ENCODE results near the gene STX18.
A peak's percentile ranks its signal among the peaks of the same experiment; 100 is the strongest.
"Not testable (repeated sequence)": the region's sequence is repeated elsewhere in the genome, so short reads cannot be mapped to it uniquely, and the experiment has no call there.

Gene STX18

DNA sequence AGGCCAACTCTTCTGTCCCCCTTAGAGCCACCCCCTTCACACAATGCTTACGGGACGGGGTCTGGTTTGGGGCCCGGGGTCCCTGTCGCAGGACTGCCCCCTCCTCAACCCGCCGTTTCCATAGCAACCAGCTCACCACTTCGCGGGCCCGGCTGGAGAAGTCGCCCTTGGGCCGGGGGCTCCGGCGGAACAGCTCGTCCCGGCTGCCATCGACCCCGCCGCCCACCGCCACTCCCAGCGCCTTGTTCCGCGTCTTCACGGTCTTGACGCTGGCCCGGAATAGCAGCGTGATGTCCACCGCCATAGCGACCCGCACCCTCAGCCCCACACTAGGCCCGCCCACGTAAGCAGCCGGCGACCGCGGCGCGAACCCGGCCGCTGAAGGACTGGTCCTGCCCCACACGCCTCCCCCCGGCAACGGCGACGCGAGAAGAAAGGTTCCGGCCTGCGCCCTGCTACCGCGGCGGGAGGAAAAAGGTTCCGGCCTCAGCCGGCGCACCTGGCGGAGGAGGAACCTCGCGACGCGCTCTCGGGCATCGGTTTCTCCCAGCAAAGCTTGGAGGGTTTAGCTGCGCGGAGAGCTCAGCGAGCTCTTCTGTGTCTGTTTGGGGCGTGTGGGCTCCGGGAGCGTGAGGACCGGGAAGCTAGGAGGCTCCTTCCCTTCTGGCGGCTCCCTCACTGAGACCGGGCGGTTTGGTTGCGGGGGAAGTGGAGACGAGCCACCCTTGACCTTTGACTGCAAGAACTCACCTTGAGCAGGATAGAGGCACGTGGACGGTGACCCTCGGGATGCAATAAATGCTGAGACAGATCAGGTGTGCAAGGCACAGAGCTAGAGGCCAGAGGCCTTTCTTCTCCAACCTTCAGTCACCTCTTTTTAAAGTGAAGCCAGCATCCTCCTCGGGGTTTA, at the start of gene STX18:
STX18 (minus strand) TSS at position 388 of the 910 bp plus-strand sequence; CDS start at position 304, 84 bp downstream.
- DNase-seq: peak; percentile 86

- DNase-seq: no peak
Measured at GRCh38 chr4:4591071-4591470, 49.2 kb upstream of the STX18 start.

DNA sequence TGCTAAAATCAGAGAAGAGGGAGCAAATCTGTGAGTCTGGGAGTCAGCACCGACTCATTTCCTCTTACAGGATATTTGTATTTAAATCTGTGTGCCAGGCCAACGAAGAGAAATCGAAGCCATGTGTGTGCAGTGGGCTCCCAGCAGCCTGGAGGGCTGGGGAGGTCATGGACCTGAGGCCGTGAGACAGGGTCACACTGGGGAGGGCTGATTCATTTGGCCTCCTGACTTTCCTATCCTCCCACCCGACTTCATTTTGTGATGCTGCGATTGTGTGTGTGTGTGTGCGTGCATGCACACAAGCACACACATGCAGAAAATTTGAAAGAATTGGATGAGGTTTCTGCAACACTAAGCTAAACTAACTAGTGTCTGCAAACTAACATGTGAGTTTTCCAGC, 48.7 kb upstream of the STX18 start:
- no peak for DNase-seq

- no peak for DNase-seq
Measured at GRCh38 chr4:4585012-4585670, 43.3 kb upstream of the STX18 start.

- no peak for DNase-seq
Measured at GRCh38 chr4:4583606-4584005, 41.8 kb upstream of the STX18 start.

DNA sequence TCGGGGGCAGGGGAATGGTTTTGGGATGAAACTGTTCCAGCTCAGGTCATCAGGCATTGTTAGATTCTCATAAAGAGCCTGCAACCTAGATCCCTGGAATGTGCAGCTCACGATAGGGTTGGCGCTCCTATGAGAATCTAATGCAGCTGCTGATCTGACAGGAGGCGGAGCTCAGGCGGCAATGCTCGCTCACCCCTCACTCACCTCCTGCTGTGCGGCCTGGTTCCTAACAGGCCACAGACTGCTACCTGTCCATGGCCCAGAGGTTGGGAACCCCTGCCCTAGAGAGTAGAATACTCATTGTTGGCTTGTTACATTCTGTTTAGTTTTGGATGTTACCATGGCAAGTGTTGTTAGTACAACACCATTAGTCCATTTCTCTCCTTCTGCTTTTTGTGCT, 40.8 kb upstream of the STX18 start:
- DNase-seq: no peak

DNA sequence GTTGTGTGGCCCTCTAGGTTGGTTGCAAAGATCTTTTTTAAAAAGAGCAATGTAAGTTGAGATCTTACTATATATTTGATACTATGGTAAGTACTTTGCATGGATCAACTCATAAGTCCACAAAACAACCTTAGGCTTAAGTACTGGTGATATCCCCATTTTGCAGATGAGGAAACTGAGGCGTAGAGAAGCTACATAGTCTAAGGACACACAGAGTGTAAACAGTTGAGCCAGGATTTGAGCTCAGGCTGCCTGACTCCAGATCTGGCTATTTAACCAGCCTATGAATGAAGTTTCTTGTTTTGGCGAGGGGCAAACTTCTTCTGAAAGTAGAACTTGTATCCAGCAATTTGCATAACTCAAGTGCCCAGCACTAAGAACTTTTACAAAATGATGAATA, 38.6 kb upstream of the STX18 start:
- no peak for DNase-seq

DNA sequence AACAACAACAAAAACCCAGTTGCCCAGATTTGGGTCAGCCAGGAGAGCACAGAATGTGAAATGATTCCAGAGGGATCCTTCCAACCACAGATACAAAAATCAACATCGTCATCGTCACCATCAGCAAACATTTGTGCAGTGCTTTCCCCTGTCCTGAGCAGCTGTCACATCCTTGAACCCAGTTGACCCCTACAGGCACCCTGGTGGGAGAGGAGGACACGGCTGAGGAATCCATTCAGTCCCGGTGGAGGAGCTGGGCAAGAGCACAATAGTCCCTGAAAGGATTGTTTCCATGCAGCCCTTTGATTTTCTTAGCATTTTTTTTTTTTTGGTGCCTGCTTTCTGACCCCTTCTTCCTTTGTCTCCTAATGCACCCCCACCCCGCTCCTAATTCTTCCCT, 37.1 kb upstream of the STX18 start:
- no peak for DNase-seq

DNA sequence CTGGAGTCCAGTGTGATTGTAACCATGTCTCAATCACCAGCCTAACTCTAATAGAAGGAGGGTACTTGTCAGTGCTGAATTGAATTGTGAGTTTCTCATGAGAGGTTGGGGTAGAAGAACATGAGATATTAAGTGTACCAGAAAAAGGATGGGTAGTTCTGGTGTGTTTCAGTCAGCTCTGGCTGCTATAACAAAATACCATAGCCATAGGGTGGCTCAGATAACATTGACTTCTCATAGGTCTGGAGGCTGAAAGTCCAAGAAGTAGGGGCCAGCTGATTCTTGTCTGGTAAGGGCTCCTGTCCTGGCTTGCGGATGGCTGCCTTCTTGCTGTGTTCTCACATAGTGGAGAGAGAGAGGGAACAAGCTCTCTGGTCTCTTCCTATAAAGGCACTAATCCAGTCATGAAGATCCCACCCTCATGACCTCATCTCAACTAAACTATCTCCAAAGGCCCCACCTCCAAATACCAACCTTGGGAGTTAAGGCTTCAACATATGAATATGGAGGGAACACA, 35.6 kb upstream of the STX18 start:
- DNase-seq: no peak

- DNase-seq: no peak
Measured at GRCh38 chr4:4575284-4576211, 33.7 kb upstream of the STX18 start.

DNA sequence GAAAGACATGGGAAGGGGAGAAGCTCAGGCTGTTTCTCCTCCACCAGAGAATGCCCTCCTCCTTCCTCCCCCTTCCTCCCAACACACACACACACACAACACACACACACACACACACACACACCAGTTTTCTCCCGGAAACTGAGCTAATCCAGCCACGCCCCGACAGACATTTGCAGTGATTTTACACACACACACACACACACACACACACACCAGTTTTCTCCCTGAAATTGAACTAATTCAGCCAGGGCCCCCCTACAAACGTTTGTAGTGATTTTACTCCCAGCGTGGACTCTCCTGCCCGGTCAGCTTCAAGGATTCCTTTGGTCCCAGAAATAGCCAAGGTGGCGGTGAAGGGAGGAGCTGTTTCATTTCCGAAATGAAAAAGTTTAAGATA, 32.9 kb upstream of the STX18 start:
- DNase-seq: no peak

DNA sequence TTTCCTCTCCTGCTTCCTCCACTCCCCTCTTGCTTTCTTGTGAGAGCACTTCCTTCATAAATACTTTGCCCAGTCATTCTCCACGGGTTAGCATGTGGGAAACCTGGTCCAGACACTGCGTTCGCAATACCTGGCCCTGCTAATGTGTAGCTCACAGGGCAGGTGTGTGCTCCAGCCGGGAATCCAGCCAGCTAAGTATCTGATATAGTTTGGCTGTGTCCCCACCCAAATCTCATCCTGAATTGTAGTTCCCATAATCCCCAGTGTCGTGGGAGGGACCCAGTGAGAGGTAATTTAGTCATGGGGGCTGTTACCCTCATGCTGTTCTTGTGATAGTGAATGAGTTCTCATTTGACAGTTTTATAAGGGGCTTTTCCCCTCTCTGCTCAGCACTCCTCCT, 32.2 kb upstream of the STX18 start:
- no peak for DNase-seq

DNA sequence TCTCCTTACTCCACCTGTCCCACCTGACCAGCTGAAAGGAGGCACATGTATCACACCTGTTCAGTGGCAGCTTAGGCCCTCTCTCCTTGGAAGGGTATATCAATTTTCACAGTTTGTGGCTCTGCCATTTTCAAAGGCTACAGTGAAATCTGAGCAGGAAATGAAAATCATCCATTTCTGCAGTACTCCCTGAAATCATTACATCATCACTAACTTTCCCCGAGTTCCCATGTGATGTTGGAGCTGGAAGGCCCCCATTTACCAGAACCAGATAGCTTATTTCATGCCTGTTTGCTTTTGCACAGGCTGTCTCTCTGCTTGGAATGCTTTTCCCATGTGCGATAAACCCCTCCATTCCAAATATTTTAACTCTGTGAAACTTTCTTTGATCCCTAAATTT, 31.0 kb upstream of the STX18 start:
- DNase-seq: no peak

DNA sequence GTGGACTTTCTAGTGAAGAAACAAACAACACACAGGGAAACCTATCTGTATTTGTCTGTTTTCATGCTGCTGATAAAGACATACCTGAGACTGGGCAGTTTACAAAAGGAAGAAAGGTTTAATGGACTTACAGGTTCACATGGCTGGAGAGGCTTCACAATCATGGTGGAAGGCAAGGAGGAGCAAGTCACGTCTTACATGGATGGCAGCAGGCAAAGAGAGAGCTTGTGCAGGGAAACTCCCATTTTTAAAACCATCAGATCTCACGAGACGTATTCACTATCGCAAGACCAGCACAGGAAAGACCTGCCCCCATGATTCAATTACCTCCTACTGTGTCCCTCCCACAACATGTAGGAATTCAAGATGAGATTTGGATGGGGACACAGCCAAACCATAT, 28.0 kb upstream of the STX18 start:
- not testable (repeated sequence) for DNase-seq

GRCh38 chr4:4568806-4569427, 27.1 kb upstream of the STX18 start:
- DNase-seq: no peak

DNA sequence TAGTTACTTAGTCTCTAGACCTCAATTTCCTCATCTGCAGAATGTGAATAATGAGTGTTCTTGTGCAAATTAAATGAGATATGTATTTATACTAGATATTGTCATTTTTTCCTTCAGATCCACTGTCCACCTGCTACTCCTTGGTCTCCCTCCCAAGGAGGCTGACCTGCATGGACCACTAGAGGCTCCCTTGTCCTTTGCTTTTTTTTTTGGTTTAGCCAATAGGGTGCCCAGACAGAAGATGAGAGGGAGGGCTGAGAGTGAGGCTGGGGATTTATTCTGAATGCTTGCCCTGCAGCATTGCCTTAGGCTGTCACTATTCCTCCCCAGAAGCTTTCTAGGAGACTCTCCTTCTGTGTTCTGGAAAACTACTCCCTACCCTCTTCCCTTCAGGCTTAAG, 24.5 kb upstream of the STX18 start:
- DNase-seq: not testable (repeated sequence)

GRCh38 chr4:4564522-4564921, 22.7 kb upstream of the STX18 start:
- DNase-seq: no peak

- DNase-seq: no peak
Measured at GRCh38 chr4:4560642-4561041, 18.8 kb upstream of the STX18 start.

DNA sequence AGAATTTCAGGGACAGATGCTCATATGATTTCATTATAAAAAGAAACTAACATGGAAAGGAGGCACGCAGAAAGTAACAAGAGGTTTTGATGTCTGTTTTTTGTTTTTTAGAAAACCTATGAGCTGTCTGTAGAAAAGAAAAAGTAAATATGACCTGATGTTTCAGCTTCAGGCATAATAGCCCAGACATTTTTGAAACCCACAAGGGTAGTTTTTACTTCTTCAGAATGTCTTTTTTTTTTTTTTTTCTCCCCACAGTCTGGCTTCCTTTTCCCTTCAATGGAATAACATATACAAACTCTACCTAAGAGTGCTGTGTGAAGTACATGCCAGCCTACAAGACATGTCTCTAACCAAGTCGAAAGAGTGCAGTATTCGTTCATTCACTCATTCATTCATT, 18.3 kb upstream of the STX18 start:
- no peak for DNase-seq

- no peak for DNase-seq
Measured at GRCh38 chr4:4559596-4559995, 17.7 kb upstream of the STX18 start.

GRCh38 chr4:4558881-4559280, 17.0 kb upstream of the STX18 start:
- DNase-seq: no peak

- no peak for DNase-seq
Measured at GRCh38 chr4:4555916-4556315, 14.1 kb upstream of the STX18 start.

DNA sequence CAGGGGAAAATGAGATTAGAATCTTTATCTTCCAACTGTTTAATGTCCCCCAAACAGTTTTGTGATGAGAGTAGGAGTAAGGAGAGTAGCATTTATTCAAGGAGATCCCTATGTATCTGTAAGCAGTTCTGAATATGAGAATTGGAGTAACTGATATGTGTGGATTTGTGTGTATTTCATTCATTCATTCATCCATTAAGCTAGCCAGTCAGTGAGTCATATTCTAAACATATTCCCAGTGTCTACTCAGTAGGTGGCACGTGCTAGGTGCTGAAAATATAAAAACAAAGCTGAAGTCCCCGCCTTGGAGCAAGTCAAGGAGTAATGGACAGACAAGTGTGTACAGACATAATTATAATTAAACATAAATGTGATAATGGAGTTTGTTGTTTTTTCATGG, 12.4 kb upstream of the STX18 start:
- no peak for DNase-seq

Measured in OCI-M1 (cell line).